Loucy (cell line): ENCODE results near the gene FBXW12.

Source experiments
- EZH2phosphoT487 ChIP-seq: fragments of 200-600 bp; IDR thresholded peaks from 2 replicates; pipeline ENCODE4 v1.6.1; 2018; ENCODE audit warnings: antibody characterized with exemption, mild to moderate bottlenecking, moderate library complexity, borderline replicate concordance
- TF ChIP-seq, protein P1 (sequence below): fragments of 200-600 bp; sonication (generic); conservative IDR thresholded peaks from 2 replicates; pipeline ENCODE4 v1.5.1; 2014; ENCODE audit warnings: mild to moderate bottlenecking, antibody characterized with exemption, low read length

DNA sequence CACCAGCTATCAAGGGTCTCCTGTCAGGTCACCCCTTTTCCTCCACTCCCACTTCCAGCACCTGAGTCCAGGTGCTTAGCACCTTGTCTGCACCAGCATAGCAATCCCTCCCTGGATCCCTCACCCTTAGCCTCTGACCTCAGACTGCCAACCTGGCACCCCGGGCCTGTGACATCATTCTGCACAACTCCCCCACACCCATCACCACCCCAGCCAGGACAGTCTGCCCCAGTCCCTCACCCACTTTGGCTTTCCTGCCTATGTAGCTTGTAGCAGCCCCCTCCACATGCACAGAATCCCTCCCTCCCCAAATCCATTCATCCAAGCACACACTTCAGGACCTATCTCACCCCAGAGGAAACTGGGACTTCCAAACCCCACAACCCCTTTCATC lies 58.7 kb downstream of the FBXW12 start:
- TF ChIP-seq, protein P1, sequence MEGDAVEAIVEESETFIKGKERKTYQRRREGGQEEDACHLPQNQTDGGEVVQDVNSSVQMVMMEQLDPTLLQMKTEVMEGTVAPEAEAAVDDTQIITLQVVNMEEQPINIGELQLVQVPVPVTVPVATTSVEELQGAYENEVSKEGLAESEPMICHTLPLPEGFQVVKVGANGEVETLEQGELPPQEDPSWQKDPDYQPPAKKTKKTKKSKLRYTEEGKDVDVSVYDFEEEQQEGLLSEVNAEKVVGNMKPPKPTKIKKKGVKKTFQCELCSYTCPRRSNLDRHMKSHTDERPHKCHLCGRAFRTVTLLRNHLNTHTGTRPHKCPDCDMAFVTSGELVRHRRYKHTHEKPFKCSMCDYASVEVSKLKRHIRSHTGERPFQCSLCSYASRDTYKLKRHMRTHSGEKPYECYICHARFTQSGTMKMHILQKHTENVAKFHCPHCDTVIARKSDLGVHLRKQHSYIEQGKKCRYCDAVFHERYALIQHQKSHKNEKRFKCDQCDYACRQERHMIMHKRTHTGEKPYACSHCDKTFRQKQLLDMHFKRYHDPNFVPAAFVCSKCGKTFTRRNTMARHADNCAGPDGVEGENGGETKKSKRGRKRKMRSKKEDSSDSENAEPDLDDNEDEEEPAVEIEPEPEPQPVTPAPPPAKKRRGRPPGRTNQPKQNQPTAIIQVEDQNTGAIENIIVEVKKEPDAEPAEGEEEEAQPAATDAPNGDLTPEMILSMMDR, result no peak
- no peak for TF ChIP-seq EZH2phosphoT487
